ENCODE measurements around the gene STK32C.
"Not testable (repeated sequence)": the region's sequence is repeated elsewhere in the genome, so short reads cannot be mapped to it uniquely, and the experiment has no call there.

The STK32C gene

DNA sequence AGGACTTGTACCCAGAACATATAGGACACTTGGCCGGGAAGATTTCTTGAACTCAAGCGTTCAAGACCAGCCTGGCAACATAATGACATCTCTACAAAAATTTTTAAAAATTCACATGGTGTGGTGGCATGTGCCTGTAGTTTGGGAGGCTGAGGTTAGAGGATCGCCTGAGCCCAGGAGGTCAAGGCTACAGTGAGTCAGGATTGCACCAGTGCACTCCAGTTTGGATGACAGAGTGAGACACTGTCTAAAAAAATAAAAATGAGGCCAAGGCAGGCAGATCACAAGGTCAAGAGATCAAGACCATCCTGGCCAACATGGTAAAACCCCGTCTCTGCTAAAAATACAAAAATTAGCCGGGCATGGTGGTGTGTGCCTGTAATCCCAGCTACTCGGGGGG lies 9.7 kb upstream of the STK32C start:
- not testable (repeated sequence) for DNase-seq

DNA sequence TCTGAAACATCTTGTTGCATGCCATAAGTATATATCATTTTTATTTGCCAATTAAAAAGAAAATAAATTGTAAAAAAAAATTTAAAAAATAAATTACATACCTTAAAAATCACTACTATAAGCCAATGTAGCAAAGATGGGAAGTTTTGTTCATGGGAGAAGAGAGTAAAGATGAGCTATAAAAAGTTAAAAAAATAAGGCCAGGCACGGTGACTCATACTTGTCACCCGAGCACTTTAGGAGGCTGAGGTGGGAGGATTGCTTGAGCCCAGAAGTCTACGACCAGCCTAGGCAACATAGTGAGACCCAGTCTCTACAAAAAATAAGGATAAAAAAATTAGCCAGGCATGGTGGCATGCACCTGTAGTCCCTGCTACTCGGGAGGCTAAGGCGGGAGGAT lies 8.4 kb upstream of the STK32C start:
- no peak for DNase-seq

DNA sequence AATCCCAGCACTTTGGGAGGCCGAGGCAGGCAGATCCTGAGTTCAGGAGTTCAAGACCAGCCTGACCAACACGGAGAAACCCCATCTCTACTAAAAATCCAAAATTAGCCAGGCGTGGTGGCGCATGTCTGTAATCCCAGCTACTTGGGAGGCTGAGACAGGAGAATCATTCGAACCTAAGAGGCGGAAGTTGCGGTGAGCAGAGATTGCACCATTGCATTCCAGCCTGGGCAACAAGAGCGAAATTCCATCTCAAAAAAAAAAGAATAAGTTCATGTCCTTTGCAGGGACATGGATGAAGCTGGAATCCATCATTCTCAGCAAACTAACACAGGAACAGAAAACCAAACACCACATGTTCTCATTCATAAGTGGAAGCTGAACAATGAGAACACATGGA lies 7.1 kb upstream of the STK32C start:
- DNase-seq = not testable (repeated sequence)

DNA sequence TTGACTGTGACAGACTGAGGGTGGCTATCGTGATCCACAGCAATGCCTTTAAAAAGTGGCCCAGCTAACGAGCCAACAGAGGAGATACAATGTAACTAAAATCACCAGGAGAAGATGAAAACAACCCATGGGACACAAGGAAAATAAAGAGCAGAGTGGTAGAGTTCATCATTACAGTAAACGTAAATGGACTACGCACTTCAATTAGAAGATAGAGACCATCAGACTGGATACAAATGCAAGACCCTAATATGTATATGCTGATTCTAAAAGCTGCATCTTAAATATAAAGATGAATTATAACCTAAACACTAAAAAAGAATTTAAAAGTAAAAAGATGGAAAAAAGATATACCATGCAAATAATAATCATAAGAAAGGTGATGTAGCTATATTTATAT lies 6.6 kb upstream of the STK32C start:
- no peak for DNase-seq

DNA sequence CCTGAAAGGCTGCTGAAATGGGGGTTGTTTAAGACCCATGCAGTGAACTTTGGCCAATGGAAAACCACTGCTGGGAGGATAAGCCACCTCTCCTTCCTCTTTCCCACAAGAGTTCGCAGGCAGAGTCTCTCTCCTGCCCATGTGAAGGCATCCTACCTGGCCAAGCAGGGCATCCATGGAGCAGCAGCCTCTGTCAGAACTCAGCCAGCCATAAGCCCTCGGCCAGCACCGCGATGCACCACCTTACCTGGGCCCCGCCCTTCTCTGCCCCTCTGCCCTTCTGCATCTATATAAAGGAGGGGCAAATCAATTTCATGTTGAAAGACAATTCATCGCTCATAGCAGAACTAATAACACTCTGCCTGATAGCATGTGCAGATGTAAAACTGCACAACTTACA lies 6.1 kb upstream of the STK32C start:
- no peak for DNase-seq

DNA sequence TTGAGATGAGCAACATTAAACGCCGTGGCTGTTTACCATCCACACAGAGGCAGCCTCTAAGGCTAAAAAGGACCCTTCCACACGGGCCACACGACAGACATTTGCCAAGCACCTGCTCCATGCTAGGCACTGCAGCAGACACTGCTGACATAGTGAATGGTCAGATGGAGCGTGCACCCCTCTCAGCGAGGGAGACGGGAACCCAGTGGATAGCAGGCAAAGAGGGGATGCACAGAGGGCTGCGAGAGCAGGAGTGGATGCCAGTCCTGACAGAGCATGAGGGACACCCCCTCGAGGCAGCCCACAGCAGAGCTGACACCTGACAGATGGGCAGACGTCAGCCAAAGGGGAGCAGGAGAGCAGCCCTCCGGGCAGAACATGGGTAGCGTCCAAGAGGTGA lies 5.6 kb upstream of the STK32C start:
- no peak for DNase-seq

DNA sequence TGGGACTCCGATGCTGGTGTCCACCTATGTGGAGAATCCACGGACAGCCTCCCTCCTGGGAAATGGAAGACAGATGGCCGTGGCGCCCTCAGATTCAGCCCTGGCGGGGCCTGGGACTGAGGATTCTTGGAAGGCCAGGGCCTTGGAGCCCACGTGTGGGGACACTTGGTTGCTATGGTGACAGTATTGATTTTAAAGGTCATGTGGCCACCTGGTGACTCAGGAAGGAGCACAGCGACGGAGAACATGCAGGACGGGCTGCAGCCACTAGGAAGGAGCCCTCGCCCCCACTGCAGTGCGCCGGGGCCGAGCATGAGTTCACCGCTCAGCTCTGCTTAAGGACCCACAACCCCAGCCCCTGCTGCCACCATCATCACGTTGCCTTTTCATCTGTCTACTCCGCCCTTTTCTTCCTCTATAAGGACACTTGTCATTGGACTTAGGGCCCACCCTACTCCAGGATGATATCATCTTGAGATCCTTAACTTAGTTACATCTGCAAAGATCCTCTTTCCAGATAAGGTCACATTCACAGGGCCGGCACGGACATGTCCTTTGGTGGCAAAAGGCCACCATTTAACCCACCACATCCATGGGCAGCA lies 3.7 kb upstream of the STK32C start:
- DNase-seq = no peak

DNA sequence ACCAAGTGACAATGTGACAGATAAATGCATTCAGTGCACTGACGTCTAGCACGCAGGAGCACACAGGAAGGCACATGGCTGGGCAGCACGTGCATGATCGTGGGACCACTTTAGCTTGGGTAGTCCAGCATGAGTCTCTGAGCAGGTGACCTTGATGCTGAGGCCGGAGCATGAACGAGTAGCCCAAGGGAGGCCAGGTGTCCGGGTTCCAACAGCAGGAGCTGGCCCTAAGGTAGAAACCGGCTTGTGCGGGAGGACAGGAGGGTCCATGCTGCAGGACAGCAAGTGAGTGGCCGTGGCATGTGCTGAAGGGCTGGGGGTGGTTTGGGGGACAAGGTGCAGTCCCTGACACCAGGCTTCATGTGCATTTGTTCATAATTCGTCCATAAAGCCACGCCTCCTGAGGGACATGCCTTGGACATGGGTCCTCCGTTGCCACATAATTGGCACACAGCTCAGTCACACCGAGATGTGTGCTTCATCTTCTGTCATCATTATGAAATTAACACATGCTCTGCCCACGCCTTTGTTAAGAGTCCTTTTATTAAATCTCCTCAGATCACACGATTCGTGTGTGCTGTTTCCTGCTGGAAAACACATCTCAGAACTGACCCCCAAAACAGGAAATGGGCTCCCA lies 3.1 kb upstream of the STK32C start:
- DNase-seq = no peak

DNA sequence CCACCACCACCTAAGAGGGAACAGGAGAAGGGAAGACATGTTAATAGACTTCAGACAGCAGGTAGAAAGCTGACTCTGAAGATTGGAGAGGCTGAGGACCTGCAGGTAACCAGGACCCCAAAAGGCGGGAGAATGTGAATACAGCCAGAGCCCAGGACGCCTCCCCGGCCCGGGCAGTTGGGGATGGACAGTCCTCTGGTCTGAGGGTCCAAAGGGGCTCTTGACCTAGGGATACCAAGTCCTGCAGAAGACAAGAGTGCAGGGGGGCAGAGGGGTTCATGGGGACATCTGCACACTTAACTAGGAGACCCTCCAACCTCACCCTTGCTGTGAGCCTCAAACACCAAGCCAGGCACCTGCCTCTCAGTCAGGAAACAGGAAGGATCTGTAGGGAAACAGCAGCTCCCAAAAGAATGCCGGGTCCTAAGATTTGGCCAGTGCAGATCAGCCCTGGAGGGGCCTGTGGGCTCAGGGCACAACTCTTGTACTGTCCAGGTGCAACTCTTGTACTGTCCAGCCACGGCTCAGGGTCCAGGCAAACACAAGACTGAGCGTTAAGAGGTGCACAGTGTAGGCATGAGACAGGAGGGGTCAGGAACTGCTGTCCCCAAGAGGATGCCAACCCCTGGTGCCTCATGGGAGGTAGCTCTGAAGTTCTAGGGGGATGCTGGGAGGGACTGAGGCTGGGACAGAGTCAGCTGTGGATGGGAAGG lies 2.3 kb upstream of the STK32C start:
- no peak for DNase-seq

DNA sequence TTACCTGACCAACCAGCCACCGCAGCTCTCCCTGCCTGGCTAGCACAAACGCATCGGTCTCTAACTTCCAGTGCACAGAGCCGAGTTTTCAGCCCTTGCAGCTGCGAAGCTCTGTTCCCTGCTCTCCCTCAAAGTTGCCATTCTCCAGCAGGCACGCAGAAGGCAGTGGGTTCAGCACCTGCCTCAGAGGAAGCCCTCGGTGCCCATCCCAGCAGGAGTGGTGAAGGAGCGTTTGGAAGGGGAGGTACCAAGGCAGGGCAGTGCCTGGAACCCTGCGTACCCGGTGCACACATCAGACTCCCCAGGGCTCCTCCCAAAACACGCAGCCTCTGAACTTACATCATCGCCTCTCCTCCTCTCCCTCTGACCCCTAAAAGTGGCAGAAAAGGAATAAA lies 1.7 kb upstream of the STK32C start:
- DNase-seq = no peak

DNA sequence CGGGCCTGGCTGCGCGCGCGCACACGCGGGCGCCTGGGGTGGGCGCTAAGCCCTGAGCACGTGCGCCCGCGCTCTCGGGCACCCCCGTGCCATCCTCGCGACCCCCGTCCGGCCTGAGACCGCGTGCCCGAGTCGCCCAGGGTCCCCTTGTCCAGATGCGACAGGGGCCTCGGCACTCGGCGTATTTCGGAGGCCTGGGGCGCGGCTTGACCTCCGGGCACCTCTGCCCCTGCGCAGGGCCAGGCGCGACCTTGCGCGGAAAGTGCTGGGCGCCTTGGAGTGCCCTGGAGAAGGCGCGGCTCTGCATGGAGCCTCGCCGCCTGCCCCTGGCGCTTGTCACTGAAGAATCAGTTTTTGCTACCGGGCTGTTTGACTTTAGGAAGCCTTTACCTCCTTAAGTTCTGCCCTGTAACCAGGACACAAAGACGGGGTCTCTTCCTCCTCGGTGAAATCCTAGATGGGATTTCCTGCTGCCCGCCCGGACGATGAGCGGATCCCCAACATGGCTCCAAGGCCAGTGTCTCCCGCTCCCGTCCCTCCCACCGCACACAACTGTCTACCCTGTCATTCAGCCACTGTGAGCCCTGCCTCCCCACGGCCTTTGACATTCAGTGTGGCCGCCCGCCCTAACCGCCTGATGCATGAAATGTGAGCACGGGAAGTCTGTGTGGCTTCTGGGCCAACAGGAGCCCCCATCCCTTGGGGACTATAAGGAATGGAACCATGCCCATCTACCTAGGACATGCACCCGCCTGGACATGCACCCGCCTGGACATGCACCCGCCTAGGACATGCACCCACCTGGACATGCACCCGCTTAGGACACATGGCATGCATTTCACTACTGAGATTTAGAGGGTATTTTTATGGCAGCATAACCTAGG lies 1.1 kb upstream of the STK32C start:
- no peak for DNase-seq

DNA sequence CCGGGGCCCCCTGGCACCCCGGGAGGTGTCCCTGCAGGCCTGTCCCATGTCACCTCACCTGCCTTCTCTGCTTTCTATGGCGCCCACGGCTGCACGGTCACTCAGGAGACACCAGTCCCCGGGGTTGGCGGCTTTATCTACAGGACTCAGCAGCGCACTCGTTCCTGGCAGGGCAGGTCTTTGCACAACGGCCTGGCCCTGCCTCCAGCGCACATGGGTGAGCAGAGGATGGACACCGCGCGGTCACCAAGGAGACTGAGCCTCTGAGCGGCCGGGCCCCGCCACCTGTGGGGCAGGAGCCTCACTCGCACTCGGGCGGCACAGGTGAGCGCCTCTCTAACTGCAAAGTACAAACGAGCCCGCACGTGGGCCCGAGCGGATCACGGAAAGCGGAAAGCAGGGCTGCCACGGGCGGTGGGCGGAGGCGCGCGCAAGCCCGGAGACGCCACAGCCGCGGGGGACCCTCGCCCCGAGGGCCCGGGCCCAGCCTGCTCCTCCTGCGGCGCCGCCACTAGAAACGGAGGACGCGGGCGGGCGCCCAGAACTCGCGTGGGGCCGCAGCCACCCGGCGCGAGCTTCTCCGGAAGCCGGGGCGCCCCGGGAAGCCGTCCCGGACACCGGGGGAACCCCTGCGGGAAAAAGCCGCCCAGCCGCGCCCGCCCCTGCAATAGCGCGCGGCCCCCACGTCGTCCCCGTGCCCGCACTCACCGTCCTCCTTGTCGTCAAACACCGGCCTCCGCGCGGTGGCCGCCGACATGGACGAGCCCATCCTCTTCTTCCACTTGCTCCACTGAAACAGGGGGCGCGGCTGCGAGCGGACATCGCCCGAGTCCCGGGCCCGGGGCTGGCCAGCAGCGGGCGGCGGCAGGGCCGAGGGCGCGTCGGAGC lies 642 bp downstream of the STK32C start:
- no peak for DNase-seq

DNA sequence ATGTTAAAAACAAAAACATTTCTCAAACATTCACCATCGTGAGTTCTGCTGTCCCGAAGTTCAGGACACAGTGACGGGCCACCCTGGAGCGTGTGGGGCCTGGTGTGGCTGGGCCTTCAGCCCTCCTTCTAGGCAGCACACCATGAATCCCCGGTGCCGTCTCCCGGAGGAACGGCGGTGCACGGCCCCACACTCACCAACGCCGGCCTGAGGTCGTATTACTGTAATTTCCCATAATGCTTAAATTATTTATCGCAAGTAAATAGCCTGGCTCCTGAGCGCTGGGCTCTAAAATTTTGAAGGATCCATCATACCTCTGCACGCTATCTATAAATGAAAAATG lies 1.4 kb downstream of the STK32C start:
- no peak for DNase-seq

DNA sequence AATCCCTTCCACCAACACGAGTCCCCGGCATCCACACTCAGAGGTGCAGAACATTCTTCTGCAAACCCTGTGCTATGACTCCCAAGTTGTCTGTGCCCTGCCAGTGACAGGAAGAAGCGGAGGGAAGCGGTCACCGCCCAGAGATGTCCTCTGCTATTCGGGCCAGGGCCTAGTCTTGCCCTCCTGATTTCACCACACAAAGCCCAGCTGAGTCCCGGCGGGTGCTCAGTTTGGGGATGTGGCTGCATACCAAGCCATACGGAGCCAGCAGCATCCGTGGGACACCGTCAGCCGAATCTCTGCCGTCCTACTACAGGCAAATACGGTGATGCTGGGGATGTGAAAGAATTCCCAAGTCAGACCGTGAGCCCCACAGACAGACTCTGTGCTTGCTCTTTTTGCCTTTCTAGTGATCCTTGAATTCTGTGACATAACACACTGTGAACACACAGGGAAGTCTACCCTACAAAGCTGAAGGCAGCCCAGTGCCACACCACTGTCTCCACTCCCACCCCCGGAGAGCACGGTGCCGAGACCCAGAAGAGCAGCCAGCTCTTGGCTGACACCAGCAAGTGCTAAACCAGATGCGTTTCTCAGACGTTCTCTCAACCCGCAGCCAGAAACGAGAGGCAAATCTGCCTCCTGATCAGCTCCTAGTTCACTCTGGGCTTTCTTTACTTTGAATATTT lies 2.0 kb downstream of the STK32C start:
- DNase-seq = no peak

DNA sequence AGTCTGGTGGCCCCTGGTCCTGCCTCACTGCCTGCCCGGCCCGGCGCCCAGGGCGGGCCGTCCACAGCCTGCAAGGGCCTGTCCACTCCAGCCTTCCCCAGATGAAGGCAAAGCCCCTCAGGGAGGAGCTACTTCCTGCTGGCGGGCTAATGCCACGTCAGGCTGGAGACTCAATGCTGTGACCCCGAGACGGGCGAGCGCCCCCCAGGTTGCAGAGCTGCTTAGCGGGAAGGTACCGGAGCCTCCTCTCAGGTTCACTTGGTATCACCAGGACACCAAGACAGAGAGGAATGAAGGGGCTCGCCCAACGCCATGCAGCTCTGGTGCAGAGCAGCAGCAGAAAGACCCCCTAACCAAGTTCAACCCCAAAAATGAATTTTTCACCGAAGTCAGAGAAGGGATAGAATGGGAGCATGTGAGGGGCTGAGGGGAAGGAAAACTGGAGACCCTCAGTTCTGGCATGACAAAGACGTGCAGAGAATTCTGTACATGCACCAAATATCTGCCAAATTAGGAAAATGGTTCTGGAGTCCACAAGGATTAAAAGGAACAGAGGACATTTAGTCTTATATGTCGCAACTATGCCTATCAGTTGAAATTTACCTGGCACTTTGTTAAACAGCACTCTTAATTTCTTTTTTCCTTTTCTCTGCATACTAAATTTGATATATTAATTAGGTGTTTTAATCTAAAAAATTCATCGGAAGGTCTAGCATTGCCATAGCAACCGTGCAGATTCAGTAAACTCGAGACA lies 2.8 kb downstream of the STK32C start:
- DNase-seq = no peak

DNA sequence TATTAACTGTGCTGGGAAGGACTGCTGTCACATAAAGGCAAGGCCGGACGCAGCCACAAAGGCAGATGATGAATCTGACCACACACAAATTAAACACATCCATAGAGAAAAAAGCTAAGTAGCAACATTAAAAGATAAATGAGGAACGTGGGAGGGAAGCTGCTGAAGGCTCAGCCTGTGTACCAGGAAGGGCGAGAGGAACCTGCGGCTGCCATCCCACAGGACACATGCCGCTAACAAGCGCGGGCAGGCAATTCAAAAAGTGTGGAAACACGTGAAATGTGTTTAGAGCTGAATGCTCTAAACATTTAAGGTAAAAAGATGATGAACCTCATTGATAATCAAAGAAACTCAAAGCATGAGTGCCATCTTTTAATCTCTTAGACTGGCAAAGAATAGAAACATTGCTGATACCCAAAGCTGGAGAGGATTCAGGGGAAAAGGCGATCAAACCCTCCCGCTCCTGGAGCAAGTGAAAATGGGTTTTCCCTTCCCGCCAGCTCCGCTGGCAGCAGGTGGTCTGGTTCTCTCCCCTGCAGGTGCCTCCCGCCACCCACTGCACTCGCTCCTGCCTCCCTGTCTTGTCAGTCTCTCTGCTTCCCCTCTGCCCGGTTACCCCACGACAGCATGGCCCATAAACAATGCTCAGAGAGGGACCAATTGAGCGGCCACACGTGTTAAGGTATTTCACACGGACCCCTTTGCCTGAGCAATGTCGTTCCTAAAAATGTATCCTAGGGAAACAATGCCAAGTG lies 4.2 kb downstream of the STK32C start:
- no peak for DNase-seq

DNA sequence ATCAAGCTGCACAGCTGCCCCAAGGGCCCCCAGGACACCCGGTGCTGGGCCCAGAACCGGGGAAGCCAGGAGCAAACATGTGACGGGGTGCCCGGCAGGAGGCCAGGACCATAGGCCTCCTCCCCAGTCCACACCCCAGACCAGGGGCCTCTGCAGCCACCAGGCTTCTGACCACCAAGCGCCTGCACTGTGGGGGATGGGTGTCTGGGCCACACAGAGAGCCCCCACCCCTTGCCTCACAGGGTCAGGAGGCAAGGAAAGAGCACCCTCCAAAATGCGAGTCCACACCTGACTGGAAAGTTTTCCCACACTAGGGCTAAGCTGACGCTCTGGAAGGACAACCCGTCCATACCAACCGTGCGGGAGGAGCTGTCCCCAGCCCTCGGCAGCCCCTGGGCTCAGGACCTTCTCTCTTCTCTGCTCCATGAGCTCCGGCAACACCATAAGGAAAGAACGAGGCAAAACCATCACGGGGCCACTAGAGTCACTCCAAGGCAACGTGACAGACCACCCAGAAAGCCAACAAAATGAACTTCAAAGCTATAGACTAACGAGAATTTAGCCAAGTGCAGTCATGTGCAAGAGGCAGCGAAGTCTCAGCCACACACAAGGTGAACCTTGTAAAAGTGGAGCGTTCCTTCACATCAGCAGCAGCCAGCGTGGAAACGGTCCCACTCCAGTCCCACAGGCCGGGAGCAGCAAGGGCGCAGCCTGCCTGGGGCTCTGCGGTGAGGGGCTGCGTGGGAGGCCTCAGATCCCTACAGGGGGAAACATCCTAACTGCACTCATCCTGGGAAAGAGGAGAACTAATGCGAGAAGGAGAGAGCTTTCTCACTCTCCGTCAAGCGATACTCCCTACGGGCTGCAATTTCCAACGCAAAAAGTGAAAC lies 5.1 kb downstream of the STK32C start:
- DNase-seq = no peak

DNA sequence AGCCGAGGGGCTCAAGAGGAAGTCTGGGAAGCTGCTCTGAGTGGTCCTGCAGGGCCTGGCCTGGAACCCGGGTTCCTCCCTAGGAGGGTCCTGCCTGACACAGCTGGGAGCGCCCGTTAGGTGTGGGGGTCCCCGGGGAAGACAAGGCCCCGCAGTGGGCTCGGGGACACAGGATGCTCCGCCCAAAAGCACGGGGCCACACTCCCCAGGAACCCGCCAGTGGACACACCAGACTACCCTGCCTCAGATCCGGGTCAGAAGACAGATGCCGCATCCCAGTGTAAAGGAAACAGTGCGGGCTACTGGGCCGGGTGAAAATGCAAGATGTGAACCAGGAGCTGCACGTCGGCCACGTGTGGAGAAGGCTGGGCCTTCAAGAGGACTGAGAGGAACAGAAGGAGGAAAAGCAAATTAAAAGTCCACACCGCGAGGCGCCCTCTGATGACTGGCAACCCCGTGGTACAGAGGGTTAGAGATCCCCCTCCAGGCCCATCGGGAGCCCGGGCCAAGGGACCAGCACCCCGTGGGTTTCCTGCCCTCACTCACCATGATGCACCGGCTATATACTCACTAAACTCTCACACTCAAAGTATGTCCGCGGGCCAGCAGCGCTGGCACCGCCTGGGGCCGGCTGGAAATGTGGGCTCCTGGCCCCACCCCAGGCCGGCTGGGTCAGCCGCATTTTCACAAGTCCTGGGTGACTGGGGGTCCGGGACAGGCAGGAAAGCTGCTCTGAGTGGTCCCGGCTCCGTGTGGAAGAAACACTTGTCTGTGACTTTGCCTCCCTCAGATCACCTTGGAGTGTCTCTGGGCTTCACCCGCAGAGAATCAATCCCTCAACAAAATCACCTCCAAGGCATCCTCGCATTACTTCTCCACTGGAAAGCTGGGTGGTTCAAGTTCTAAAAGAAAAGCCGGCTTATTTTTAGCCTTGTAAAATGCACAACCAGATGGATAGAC lies 6.1 kb downstream of the STK32C start:
- DNase-seq = no peak
